PC-3 (cell line): ENCODE data around the gene ALKBH3. TPM values are rescaled to one million over a fixed set of nuclear protein-coding genes. Genes with fewer than 3 reads are reported as not detected.

Experiments
- ATAC-seq: fragments of 200-7000 bp; cut with Tn5 transposase; 2 replicates; pipeline ENCODE4 v1.9.1; 2020; ENCODE audit warnings: mild to moderate bottlenecking, moderate library complexity
- BruUV-seq: library from RNA; stranded (reverse); fragments of 400-500 nt; replicated peaks from 2 replicates; lab custom pipeline; 2021; lab: Mats Ljungman, UMichigan
- CTCF ChIA-PET: fragments of 300-600 bp; sonication (Branson Sonifier 250); formaldehyde crosslinking; loops from one replicate; lab custom pipeline; 2022; ENCODE audit warnings: antibody characterized with exemption; lab: Charles Lee
- POLR2A ChIA-PET: fragments of 300-600 bp; sonication (Branson Sonifier 250); formaldehyde crosslinking; loops from one replicate; lab custom pipeline; 2022; ENCODE audit warnings: antibody characterized with exemption; ENCODE audit not compliant: unreplicated experiment; lab: Charles Lee
- DNase-seq: peaks from one replicate; pipeline ENCODE4 v3.0.0-alpha.2; 2015
- H2AFZ ChIP-seq: fragments of 300-600 bp; sonication (generic); 2 replicates; pipeline ENCODE4 v1.6.0; 2016; ENCODE audit warnings: antibody characterized with exemption, low read length
- H3F3A ChIP-seq: fragments of 300-600 bp; sonication (generic); one replicate; pipeline ENCODE4 v1.6.0; 2017; ENCODE audit warnings: antibody characterized with exemption, low read length, control low read depth, mild to moderate bottlenecking; ENCODE audit not compliant: unreplicated experiment
- H3K27ac ChIP-seq: fragments of 300-600 bp; sonication (generic); 2 replicates; pipeline ENCODE4 v1.5.1; 2016; ENCODE audit warnings: mild to moderate bottlenecking, low read length
- H3K27me3 ChIP-seq: fragments of 300-600 bp; sonication (generic); 2 replicates; pipeline ENCODE4 v1.6.1; 2016; ENCODE audit warnings: low read length, mixed read lengths
- H3K36me3 ChIP-seq: fragments of 300-600 bp; sonication (generic); 2 replicates; pipeline ENCODE4 v1.6.1; 2016; ENCODE audit warnings: low read depth, mixed run types, low read length, mixed read lengths
- H3K4me1 ChIP-seq: fragments of 300-600 bp; sonication (generic); 2 replicates; pipeline ENCODE4 v1.5.1; 2016; ENCODE audit warnings: low read length; ENCODE audit not compliant: insufficient read depth
- H3K4me2 ChIP-seq: fragments of 300-600 bp; sonication (generic); 2 replicates; pipeline ENCODE4 v1.6.0; 2016; ENCODE audit warnings: low read length
- H3K4me3 ChIP-seq: fragments of 300-600 bp; sonication (generic); 2 replicates; pipeline ENCODE4 v1.5.1; 2016; ENCODE audit warnings: mild to moderate bottlenecking, low read length, mixed read lengths
- H3K79me2 ChIP-seq: fragments of 300-600 bp; sonication (generic); 2 replicates; pipeline ENCODE4 v1.6.1; 2017; ENCODE audit warnings: low read length, mixed read lengths
- H3K9ac ChIP-seq: fragments of 300-600 bp; sonication (generic); 2 replicates; pipeline ENCODE4 v1.6.0; 2016; ENCODE audit warnings: mild to moderate bottlenecking, low read length
- H3K9me2 ChIP-seq: fragments of 300-600 bp; sonication (generic); replicated peaks from 2 replicates; pipeline ENCODE4 v1.6.1; 2016; ENCODE audit warnings: mixed run types, low read length, mixed read lengths
- H3K9me3 ChIP-seq: fragments of 300-600 bp; sonication (generic); 2 replicates; pipeline ENCODE4 v1.6.1; 2016; ENCODE audit warnings: low read length, mixed read lengths
- H4K20me1 ChIP-seq: fragments of 300-600 bp; sonication (generic); 2 replicates; pipeline ENCODE4 v1.6.1; 2016; ENCODE audit warnings: low read length, mixed read lengths
- CTCF ChIP-seq: fragments of 300-600 bp; sonication (generic); conservative IDR thresholded peaks from 2 replicates; pipeline ENCODE4 v1.5.1; 2017; ENCODE audit warnings: antibody characterized with exemption, low read depth, mild to moderate bottlenecking, low read length
- EZH2 ChIP-seq: fragments of 300-600 bp; sonication (generic); IDR thresholded peaks from one replicate; pipeline ENCODE4 v1.6.1; 2017; ENCODE audit warnings: antibody characterized with exemption, mild to moderate bottlenecking, low read length; ENCODE audit not compliant: unreplicated experiment
- EZH2phosphoT487 ChIP-seq: fragments of 300-600 bp; sonication (generic); IDR thresholded peaks from 2 replicates; pipeline ENCODE4 v1.6.1; 2018; ENCODE audit warnings: mild to moderate bottlenecking, antibody characterized with exemption, low read length, borderline replicate concordance
- intact Hi-C: fragments of 100-400 bp; cut with micrococcal nuclease; formaldehyde crosslinking; loops from 2 replicates; pipeline ENCODE4 v1.9.0; 2023
- total RNA-seq: library from RNA; depleted of rRNA; stranded (reverse); fragments of >200 nt; gene quantifications from 2 replicates; pipeline ENCODE4 v1.2.3, GENCODE V29; 2014

The ALKBH3 gene
- total RNA-seq, 1 experiment from 2014 or later = 55.5 TPM

DNA sequence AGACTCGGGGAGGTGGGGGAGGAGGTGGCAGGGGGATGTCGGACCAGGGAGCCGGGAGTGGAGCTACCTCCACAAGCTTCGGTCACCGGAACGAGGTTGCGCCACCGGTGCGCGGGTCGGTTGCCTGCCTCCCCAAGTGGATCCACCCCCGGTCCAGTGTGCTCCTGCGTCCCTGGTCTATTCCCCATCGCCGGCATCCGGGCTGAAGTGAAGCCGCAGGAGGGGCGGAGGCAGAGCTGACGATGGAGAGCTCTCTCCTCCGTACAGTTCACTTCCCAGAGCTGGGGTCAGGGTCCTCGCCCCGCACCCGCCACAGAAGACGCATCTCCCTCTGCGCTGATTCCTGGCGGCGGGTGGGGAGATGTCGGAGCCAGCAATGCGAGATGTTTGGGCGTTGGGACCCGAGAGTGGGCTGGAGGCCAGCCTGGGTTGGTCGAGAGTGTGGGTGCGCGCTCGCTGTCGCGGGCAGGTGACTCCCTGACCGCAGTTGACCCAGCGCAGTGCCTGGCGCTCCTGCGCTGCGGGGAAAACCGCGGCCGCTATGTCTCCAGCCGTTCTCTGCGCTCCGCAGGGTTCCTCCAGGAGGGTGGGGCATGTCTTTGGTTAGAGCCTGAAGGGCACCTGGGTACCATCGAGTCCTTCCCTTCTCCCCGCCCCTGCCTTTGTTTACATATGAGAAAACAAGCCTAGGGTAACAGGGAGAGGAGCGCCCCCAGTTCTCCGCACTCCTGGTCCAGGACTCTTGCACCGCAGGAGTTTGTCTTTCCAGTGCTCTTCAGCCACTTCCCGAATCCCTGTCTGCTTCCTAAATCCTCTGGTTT is 63.5 kb downstream of the ALKBH3 start:
- ChIA-PET POLR2A (no interaction called here), CTCF (no interaction called here)
- Histone ChIP-seq H3K9ac (no peak overlapping the region), H4K20me1 (no peaks in the 10 kb centered on the region), H2AFZ (peak overlapping the region; percentile 71), H3K4me1 (peaks cover 15% of the 10 kb centered on the region; the same call in 1 of the 2 replicates), H3K4me3 (peak overlapping the region; percentile 62), H3K9me2 (no peaks in the 10 kb centered on the region), H3K27ac (no peak overlapping the region), H3K4me2 (peak overlapping the region; percentile 90), H3K9me3 (no peaks in the 10 kb centered on the region), H3K36me3 (no peaks in the 10 kb centered on the region), H3F3A (no peaks in the 10 kb centered on the region), H3K79me2 (no peaks in the 10 kb centered on the region), H3K27me3 (peaks cover 33% of the 10 kb centered on the region)
- intact Hi-C loops = loop anchor here (2.0 kb wide), 1 partner anchor 49 kb away; no protein-coding TSS in a partner anchor
- TF ChIP-seq EZH2 (no peak), EZH2phosphoT487 (no peak), CTCF (no peak)
- DNase-seq (peak; percentile 30), ATAC-seq (peak; percentile 18)
- BruUV-seq = no TSS peak

DNA sequence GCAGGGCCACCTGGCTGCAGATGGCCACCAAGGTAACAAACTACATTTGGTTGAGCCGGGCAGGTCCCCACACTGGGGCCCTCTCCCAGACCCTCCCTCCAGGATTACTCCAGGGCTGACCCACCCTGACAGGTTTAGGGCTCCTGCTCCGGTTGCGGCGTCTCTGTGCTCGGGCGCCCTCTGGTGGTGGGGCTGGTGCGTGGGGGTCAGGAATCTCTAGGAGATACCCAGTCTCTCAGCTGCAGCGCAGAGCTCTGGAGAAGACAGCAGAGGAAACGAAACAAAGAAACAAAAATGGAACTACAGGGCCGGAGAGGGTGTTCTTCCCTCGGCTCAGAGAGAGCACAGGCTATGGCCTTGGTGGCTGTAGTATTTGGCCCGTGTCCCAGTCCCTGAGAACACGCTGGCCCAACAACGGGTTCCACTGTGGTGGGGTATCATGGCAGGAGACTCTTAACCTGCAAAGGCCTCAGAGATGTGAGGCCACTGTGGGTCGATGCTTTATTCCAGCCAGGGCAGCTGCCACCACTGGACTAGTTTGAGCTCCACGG is 64.2 kb downstream of the ALKBH3 start:
- no peaks in the 10 kb centered on the region for H3K79me2 ChIP-seq
- no peaks in the 10 kb centered on the region for H3K36me3 ChIP-seq
- ATAC-seq = peak; percentile 41
- H3K9ac ChIP-seq = no peak overlapping the region
- POLR2A ChIA-PET = no interaction called here
- H3K9me2 ChIP-seq = no peaks in the 10 kb centered on the region
- peak overlapping the region; percentile 62; the same call in 1 of the 2 replicates for H3K4me3 ChIP-seq
- no peaks in the 10 kb centered on the region for H3F3A ChIP-seq
- H3K27me3 ChIP-seq = peaks cover 33% of the 10 kb centered on the region
- no peaks in the 10 kb centered on the region for H3K9me3 ChIP-seq
- no TSS peak for BruUV-seq
- H4K20me1 ChIP-seq = no peaks in the 10 kb centered on the region
- no peak overlapping the region; the same call in 1 of the 2 replicates for H2AFZ ChIP-seq
- TF ChIP-seq CTCF (peak; percentile 92), EZH2 (no peak)
- H3K27ac ChIP-seq = no peak overlapping the region
- peak overlapping the region; percentile 90 for H3K4me2 ChIP-seq
- H3K4me1 ChIP-seq = peaks cover 15% of the 10 kb centered on the region; the same call in 1 of the 2 replicates
- intact Hi-C loops = loop anchor here (2.0 kb wide), 1 partner anchor 50 kb away; no protein-coding TSS in a partner anchor
- CTCF ChIA-PET = interaction anchor here (0.7 to 1.4 kb wide), 2 partner anchors 36 to 55 kb away, joined by 5 to 6 read pairs; no protein-coding TSS in a partner anchor
- DNase-seq = peak; percentile 61
